Thymus (tissue), 11 donors: ENCODE data around the gene DEFB132. TPM values are rescaled to one million over a fixed set of nuclear protein-coding genes. Genes with fewer than 3 reads are reported as not detected.
A peak's percentile ranks its signal among the peaks of the same experiment; 100 is the strongest.
"Not testable (repeated sequence)": the region's sequence is repeated elsewhere in the genome, so short reads cannot be mapped to it uniquely, and the experiment has no call there.

Source experiments
- DNase-seq, 9 donors: peaks; one replicate each; pipeline ENCODE4 v3.0.0-alpha.2; 2013; ENCODE audit warnings: low spot score in 9 of 9, low read depth in 6 of 9, missing footprints in 1 of 9
- H3K27ac ChIP-seq, 2 donors: one replicate each; pipeline ENCODE4 v1.5.1; 2013; ENCODE audit warnings: control low read depth in 1 of 2, low read depth in 1 of 2, low read length in 1 of 2, mild to moderate bottlenecking in 1 of 2, moderate library complexity in 1 of 2
- H3K27me3 ChIP-seq, 2 donors: one replicate each; pipeline ENCODE4 v1.5.1; 2013; ENCODE audit warnings: low read length in 1 of 2; ENCODE audit not compliant: control insufficient read depth in 2 of 2, insufficient read depth in 1 of 2
- H3K36me3 ChIP-seq, 2 donors: one replicate each; pipeline ENCODE4 v1.5.1; 2013; ENCODE audit warnings: low read length in 1 of 2, mild to moderate bottlenecking in 1 of 2, moderate library complexity in 1 of 2; ENCODE audit not compliant: control insufficient read depth in 2 of 2, insufficient read depth in 2 of 2
- H3K4me1 ChIP-seq, 2 donors: one replicate each; pipeline ENCODE4 v1.5.1; 2013; ENCODE audit warnings: low read length in 2 of 2; ENCODE audit not compliant: control insufficient read depth in 2 of 2, insufficient read depth in 2 of 2
- H3K4me3 ChIP-seq, 2 donors: one replicate each; pipeline ENCODE4 v1.5.1; 2013; ENCODE audit warnings: low read length in 2 of 2, control low read depth in 1 of 2, mild to moderate bottlenecking in 1 of 2
- H3K9me3 ChIP-seq, 2 donors: one replicate each; pipeline ENCODE4 v1.5.1; 2013; ENCODE audit warnings: low read length in 1 of 2, mild to moderate bottlenecking in 1 of 2; ENCODE audit not compliant: control insufficient read depth in 2 of 2, insufficient read depth in 1 of 2
- WGBS: extraction: QIAGEN DNeasy Blood & Tissue Kit; methylation state at CpG from one replicate; pipeline ENCODE4 v1.1.7; 2013; 5-methylcytosine and 5-hydroxymethylcytosine counted together
- polyA plus RNA-seq: library from polyadenylated mRNA; stranded (reverse); fragments of 200-250 nt; gene quantifications from one replicate; pipeline ENCODE4 v1.2.3, GENCODE V29; 2013
- total RNA-seq: library from RNA; stranded (reverse); fragments of 120-200 nt; gene quantifications from one replicate; pipeline ENCODE4 v1.2.4, GENCODE V29; 2013
- donor health status: healthy.

Gene DEFB132
- total and polyA plus RNA-seq, 2 donors: 0.07 TPM; not detected in 1

GRCh38 chr20:225879-226278, 31.6 kb upstream of the DEFB132 start:
- H3K36me3 ChIP-seq: not testable (repeated sequence)
- 95% methylated on average over 3 of the region's 3 CpGs for WGBS

DNA sequence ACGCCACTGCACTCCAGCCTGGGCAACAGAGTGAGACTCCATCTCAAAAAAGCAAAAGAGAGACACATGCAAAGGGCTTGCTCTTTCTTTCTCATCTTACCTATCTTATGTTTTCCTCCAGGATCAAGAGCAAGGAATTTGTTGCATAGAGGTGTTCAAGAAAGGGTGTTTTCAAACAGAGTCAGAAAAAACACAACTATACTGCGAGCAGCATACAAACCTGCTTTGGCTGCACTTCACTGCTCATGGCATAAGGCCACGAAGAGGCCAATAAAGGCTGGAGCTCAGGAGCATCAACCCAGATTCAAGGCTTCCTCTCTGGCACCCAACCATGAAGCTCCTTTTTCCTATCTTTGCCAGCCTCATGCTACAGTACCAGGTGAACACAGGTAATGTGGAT, 30.6 kb upstream of the DEFB132 start, which contains the start of gene DEFB129:
Gene DEFB129, plus strand, starts transcription at position 301 of the 400 bp plus-strand sequence. Its CDS starts 31 bp downstream, at position 332.
- 93% methylated on average over 3 of the region's 3 CpGs for WGBS

More at GRCh38 chr20:225879-226278, 31.6 kb upstream of the DEFB132 start:
- not testable (repeated sequence) for H3K4me3 ChIP-seq, DNase-seq, H3K27me3 ChIP-seq, H3K4me1 ChIP-seq, H3K27ac ChIP-seq, H3K9me3 ChIP-seq

GRCh38 chr20:227439-228105, 30.0 kb upstream of the DEFB132 start:
- WGBS: 37% methylated on average over 3 of the region's 3 CpGs
- H3K36me3 ChIP-seq: no peaks in the 10 kb centered on the region
- no peak overlapping the region for H3K4me3 ChIP-seq
- peaks cover 0 to 2% of the 10 kb centered on the region in 2 donors for H3K4me1 ChIP-seq
- H3K27ac ChIP-seq: peak overlapping the region in 1 of 2 donors; percentile 68
- H3K9me3 ChIP-seq: no peaks in the 10 kb centered on the region
- DNase-seq: peak in 2 of 9 donors; percentile 27 to 39
- H3K27me3 ChIP-seq: no peaks in the 10 kb centered on the region

More for the DNA sequence above, 30.6 kb upstream of the DEFB132 start, which contains the start of gene DEFB129:
- Histone ChIP-seq H3K9me3 (no peaks in the 10 kb centered on the region), H3K4me3 (no peak within 1 kb of the TSS), H3K36me3 (no peaks in the 10 kb centered on the region), H3K27ac (peak within 1 kb of the TSS in 1 of 2 donors; percentile 68), H3K4me1 (peaks cover 0 to 2% of the 10 kb centered on the region in 2 donors), H3K27me3 (no peaks in the 10 kb centered on the region)
- DNase-seq: no peak

DNA sequence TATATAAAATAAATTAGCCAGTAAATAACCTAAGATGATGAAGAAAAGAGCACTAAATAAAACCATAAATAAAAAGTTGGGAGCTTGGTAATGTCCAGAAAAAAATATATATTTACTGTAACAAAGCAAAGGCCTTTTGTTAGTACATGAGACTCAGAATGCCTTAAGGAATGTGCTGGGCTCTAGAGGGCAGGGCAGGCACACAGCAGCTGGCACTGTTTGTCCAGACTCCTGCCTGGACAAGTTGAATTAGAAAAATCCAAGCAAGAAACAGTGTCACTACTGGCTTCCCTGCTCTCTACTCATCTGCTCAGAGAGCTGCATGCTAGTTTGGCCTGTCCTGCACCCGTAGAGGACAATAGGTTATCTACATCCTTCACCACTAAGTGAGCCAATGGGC, 21.6 kb upstream of the DEFB132 start:
- 97% methylated on average over 1 of the region's 1 CpG for WGBS
- no peaks in the 10 kb centered on the region for H3K27me3 ChIP-seq
- no peak for DNase-seq

GRCh38 chr20:237489-237888, 20.0 kb upstream of the DEFB132 start:
- Histone ChIP-seq H3K27me3 (no peaks in the 10 kb centered on the region), H3K36me3 (no peaks in the 10 kb centered on the region), H3K9me3 (no peaks in the 10 kb centered on the region), H3K27ac (peak overlapping the region; percentile 49 to 65), H3K4me3 (no peak overlapping the region), H3K4me1 (peaks cover 2 to 6% of the 10 kb centered on the region in 2 donors)
- DNase-seq: peak in 6 of 9 donors; percentile 17 to 61 (median 31)
- WGBS: 12% methylated on average over 4 of the region's 4 CpGs

More for the DNA sequence above, 21.6 kb upstream of the DEFB132 start:
- no peak overlapping the region for H3K27ac ChIP-seq
- H3K36me3 ChIP-seq: no peaks in the 10 kb centered on the region
- H3K4me3 ChIP-seq: no peak overlapping the region
- H3K4me1 ChIP-seq: peaks cover 2 to 6% of the 10 kb centered on the region in 2 donors
- H3K9me3 ChIP-seq: no peaks in the 10 kb centered on the region

GRCh38 chr20:237929-238328, 19.6 kb upstream of the DEFB132 start:
- Histone ChIP-seq H3K9me3 (no peaks in the 10 kb centered on the region), H3K36me3 (no peaks in the 10 kb centered on the region), H3K4me3 (no peak overlapping the region), H3K27ac (peak overlapping the region; percentile 25 to 49), H3K4me1 (peaks cover 2 to 6% of the 10 kb centered on the region in 2 donors), H3K27me3 (no peaks in the 10 kb centered on the region)
- DNase-seq: peak in 1 of 9 donors; percentile 37
- WGBS: 63% methylated on average over 3 of the region's 3 CpGs

DNA sequence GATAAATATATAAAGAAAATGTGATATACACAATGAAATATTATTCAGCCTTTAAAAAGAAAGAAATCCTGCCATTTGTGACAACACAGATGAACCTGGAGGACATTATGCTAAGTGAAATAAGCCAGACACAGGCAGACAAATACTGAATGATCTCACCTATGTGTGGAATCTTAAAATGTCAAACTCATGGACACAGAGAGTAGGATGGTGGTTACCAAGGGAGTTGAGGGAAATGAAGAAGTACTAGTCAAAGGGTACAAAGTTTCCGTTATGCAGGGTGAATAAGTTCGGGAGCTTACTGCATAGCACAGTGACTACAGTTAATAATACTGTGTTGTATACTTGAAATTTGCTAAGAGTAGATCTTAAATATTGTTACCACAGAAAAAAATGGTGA, 14.6 kb upstream of the DEFB132 start:
- H3K4me3 ChIP-seq: no peak overlapping the region
- H3K27ac ChIP-seq: no peak overlapping the region
- no peak for DNase-seq
- H3K4me1 ChIP-seq: peaks cover 0 to 4% of the 10 kb centered on the region in 2 donors
- no peaks in the 10 kb centered on the region for H3K36me3 ChIP-seq
- no peaks in the 10 kb centered on the region for H3K27me3 ChIP-seq
- H3K9me3 ChIP-seq: no peaks in the 10 kb centered on the region
- 95% methylated on average over 2 of the region's 2 CpGs for WGBS

DNA sequence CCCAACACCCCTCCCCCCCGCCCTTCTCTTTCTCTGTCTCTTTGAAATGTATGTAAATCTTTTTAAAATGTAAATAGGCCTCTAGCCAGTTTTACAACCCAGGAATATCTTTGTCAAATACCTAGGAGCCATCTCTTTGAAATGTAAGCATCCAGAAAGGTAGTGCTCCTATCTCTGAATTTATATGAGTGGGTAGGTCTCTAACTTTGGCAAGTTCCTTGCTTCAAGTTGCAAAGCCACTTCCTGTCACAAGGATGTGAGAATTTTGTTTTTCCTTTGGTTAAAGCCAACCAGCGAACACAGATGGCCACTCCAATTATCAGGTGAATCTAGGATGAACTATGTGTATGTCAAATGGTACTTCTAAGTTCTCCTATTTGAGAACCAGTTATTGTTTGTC, 6.2 kb upstream of the DEFB132 start:
- no peaks in the 10 kb centered on the region for H3K27me3 ChIP-seq
- DNase-seq: peak in 1 of 9 donors; percentile 51
- no peaks in the 10 kb centered on the region for H3K36me3 ChIP-seq
- H3K4me1 ChIP-seq: no peaks in the 10 kb centered on the region
- peak overlapping the region in 1 of 2 donors; percentile 31 for H3K27ac ChIP-seq
- H3K9me3 ChIP-seq: no peaks in the 10 kb centered on the region
- no peak overlapping the region for H3K4me3 ChIP-seq
- 43% methylated on average over 2 of the region's 2 CpGs for WGBS

DNA sequence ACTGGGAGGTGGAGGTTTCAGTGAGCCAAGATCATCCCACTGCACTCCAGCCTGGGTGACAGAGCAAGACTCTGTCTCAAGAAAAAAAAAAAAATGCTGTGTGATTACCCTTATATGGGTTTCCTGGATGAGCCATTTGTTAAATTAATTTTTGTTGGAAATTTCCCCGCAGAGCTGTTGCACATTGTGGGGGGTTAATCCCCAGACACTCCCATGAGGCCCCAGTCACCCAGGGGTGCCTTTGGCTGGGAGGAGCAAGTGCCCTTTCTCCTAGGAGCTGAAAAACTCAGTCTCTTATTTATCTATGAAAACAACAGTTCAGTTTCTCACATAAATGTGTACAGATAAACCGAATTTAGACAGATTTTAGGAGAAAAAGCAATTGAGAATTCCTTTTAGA, 4.7 kb upstream of the DEFB132 start:
- no peak overlapping the region for H3K4me3 ChIP-seq
- no peak for DNase-seq
- WGBS: 96% methylated on average over 2 of the region's 2 CpGs
- no peaks in the 10 kb centered on the region for H3K9me3 ChIP-seq
- H3K36me3 ChIP-seq: no peaks in the 10 kb centered on the region
- no peak overlapping the region for H3K27ac ChIP-seq
- H3K27me3 ChIP-seq: no peaks in the 10 kb centered on the region
- no peaks in the 10 kb centered on the region for H3K4me1 ChIP-seq
